Measurements from ENCODE around the gene GRIP2.

GRIP2 gene

DNA sequence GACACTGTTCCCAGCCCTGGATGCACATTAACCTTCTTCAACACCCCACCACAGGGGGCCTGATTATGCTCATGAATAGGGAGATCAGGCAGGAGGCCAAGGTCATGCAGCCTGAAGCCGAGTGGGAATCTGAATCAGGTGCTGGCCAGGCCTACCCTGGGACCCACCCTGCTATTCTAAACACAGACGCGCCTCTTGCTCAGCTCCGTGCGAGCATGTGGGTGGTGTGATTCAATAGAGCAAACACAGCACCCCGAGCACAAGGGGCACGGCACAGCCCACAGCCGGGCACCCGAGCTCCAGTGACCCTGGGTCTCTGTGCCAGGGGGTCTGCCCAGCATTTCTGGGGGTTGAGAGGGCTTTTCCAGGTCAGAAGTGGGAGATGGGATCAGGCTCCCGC lies 24.6 kb upstream of the GRIP2 start:
- Histone ChIP-seq H3K27me3 (no peaks in the 10 kb centered on the region), H3K4me3 (ENCODE audit: low read depth, low read length) (no peak overlapping the region), H3K4me1 (no peaks in the 10 kb centered on the region), H3K9me3 (no peaks in the 10 kb centered on the region), H3K36me3 (no peaks in the 10 kb centered on the region)
- no peak for DNase-seq
- TF ChIP-seq, protein P1, sequence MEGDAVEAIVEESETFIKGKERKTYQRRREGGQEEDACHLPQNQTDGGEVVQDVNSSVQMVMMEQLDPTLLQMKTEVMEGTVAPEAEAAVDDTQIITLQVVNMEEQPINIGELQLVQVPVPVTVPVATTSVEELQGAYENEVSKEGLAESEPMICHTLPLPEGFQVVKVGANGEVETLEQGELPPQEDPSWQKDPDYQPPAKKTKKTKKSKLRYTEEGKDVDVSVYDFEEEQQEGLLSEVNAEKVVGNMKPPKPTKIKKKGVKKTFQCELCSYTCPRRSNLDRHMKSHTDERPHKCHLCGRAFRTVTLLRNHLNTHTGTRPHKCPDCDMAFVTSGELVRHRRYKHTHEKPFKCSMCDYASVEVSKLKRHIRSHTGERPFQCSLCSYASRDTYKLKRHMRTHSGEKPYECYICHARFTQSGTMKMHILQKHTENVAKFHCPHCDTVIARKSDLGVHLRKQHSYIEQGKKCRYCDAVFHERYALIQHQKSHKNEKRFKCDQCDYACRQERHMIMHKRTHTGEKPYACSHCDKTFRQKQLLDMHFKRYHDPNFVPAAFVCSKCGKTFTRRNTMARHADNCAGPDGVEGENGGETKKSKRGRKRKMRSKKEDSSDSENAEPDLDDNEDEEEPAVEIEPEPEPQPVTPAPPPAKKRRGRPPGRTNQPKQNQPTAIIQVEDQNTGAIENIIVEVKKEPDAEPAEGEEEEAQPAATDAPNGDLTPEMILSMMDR (IDR thresholded peaks at IDR 0.05; ENCODE audit: low read depth, low read length) = no peak

DNA sequence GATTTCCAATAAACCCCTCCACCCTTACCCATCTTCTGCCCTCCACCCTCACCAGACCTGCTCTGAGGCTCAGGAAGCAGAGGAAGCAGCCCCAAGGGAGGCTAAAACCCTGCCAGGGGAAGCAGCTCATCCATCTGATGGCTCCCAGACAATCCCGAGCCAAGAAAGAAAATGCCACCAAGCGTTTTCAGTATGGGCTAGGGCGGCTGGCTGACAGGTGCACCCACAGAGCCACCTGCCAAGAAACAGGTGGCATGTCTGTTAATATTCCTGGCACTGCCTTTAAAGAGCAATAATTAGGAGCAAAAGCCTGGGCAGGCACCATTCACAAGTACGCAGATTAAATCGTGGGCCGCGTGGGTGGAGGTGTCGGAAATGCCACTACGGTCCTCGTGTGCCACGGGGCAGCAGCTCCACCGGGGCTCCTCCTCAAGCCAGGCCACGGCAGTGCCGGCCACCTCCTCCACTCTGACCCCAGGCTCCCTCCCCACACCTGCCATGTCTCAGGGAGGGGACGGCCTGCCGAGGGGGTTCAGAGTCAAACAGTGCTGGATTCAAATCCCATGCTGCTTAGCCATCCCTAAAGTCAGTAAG lies 23.9 kb upstream of the GRIP2 start:
- Histone ChIP-seq H3K36me3 (no peaks in the 10 kb centered on the region), H3K4me1 (no peaks in the 10 kb centered on the region), H3K27me3 (no peaks in the 10 kb centered on the region), H3K9me3 (no peaks in the 10 kb centered on the region), H3K4me3 (ENCODE audit: low read depth, low read length) (no peak overlapping the region)
- no peak for DNase-seq
- TF ChIP-seq, protein P1 (IDR thresholded peaks at IDR 0.05; ENCODE audit: low read depth, low read length) = no peak

DNA sequence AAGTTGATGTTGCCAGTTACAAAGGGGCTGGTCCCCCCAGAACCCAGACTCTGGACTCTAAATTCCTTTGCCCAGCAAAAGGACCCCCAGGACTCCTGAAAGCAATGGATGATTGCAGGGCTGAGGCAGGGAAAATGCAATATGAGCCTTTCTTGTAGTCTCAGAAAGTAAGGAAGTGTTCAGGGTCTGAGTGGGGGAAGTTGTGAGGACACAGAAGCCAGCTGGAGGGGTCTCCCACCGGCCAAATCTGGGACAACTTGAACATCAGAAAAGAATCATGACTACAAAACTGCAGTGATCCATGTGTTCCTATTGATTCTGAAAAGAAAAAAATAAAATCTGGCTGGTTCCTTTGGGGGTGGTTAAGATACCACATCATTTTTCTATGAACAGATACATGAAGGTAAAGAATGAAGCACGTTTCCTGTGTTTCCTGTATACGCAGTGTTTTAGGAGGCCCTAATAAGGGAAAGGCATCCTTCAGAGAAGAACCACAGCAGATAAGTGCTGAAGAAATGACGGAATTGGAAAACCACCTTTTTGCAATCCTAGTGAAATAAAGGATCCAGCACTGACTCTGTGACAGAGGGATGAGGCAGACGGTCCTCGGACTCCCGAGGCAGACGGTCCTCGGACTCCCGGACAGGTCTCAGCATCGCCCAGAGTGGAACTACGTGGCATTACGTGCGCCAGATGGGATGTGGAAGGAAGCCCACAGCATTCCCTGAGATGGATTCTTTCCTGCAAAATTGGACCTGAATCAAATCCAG lies 22.2 kb upstream of the GRIP2 start:
- DNase-seq = no peak
- Histone ChIP-seq H3K36me3 (no peaks in the 10 kb centered on the region), H3K4me1 (no peaks in the 10 kb centered on the region), H3K27me3 (no peaks in the 10 kb centered on the region), H3K9me3 (no peaks in the 10 kb centered on the region), H3K4me3 (ENCODE audit: low read depth, low read length) (no peak overlapping the region)
- TF ChIP-seq, protein P1 (IDR thresholded peaks at IDR 0.05; ENCODE audit: low read depth, low read length) = no peak

DNA sequence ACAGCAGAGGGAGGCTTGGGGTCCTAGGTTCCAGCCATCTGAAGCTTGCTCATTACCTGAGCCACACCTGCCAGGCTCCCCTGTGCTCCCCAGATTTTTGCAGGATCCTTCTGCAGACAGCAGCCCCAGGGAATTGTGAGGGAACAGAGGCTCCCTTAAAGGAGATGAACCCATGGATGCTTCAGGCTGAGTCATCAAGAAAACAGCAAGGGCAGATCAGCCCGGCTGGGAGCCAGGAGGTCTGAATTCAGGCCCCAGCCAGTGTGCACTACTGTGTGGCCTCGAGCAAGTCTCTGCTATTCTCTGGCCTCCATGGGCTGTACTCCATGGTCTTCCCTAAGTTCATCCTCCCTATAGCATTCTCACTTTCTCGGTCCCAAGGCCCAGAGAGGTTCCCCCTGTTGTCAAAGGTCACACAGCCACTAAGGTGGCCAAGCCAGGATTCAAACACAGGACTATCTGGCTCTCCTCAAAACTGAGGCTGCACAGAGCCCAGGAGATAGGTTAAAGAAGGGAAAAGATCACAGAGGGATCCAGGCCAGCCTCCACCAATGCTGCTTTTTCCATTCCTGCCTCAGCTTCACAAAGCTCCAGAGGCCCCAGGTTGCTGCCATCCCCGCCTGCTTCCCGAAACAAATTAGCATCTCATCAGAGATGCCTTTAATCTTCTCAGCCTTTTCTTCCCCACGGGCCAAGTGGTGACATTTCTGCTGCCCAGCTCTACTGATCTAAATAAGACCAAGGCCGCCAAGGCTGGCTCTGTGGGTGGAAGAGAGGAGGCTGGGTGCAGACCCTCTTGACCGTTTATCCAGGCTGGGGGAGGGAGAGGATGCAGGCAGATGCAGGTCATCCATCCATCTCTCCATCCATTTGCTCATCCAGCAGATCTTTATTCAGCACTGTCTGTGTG lies 21.2 kb upstream of the GRIP2 start:
- Histone ChIP-seq H3K36me3 (no peaks in the 10 kb centered on the region), H3K27me3 (no peaks in the 10 kb centered on the region), H3K4me1 (no peaks in the 10 kb centered on the region), H3K4me3 (ENCODE audit: low read depth, low read length) (no peak overlapping the region), H3K9me3 (no peaks in the 10 kb centered on the region)
- TF ChIP-seq, protein P1 (IDR thresholded peaks at IDR 0.05; ENCODE audit: low read depth, low read length) = no peak
- no peak for DNase-seq

DNA sequence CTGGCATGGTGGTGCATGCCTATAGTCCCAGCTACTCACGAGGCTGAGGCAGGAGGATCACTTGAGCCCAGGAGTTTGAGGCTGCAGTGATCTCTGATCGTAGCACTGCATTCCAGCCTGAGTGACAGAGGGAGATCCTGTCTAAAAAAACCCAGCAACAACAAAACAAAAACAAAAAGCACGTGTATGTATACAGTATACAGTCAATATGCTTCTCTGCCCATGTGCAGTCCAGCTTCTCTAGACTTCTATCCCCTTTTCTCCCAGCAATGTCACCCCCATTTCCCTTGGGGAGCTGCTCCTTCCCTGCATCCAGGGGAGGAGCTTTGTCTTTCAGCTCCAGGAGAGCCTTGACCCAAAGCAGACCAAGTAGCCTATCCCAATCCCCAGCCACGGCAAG lies 20.0 kb upstream of the GRIP2 start:
- Histone ChIP-seq H3K4me3 (ENCODE audit: low read depth, low read length) (no peak overlapping the region), H3K9me3 (no peaks in the 10 kb centered on the region), H3K4me1 (no peaks in the 10 kb centered on the region), H3K36me3 (no peaks in the 10 kb centered on the region), H3K27me3 (no peaks in the 10 kb centered on the region)
- TF ChIP-seq, protein P1 (IDR thresholded peaks at IDR 0.05; ENCODE audit: low read depth, low read length) = no peak
- DNase-seq = no peak
